Ishikawa (cell line): ENCODE results near the gene TRPC4AP.

Experiments
- CEBPB ChIP-seq: IDR thresholded peaks from 2 replicates; pipeline ENCODE4 v1.6.1; 2012
- CREB1 ChIP-seq: IDR thresholded peaks from 2 replicates; pipeline ENCODE4 v1.6.1; 2012; ENCODE audit warnings: low read depth
- EGR1 ChIP-seq: IDR thresholded peaks from 2 replicates; pipeline ENCODE4 v1.6.1; 2012
- EP300 ChIP-seq: IDR thresholded peaks from 2 replicates; pipeline ENCODE4 v1.6.1; 2012; ENCODE audit warnings: borderline replicate concordance
- FOXM1 ChIP-seq: IDR thresholded peaks from 2 replicates; pipeline ENCODE4 v1.6.1; 2012; ENCODE audit warnings: low read depth, borderline replicate concordance
- NFIC ChIP-seq: IDR thresholded peaks from 2 replicates; pipeline ENCODE4 v1.6.1; 2012
- RAD21 ChIP-seq: IDR thresholded peaks from 2 replicates; pipeline ENCODE4 v1.6.1; 2012; ENCODE audit warnings: low read depth
- TAF1 ChIP-seq: IDR thresholded peaks from 2 replicates; pipeline ENCODE4 v1.6.1; 2012; ENCODE audit warnings: low read depth, mild to moderate bottlenecking
- TCF12 ChIP-seq: IDR thresholded peaks from 2 replicates; pipeline ENCODE4 v1.6.1; 2012; ENCODE audit warnings: low read depth
- TEAD4 ChIP-seq: IDR thresholded peaks from 2 replicates; pipeline ENCODE4 v1.6.1; 2012
- YY1 ChIP-seq: IDR thresholded peaks from 2 replicates; pipeline ENCODE4 v1.6.1; 2012; ENCODE audit warnings: low read depth
- ZBTB7A ChIP-seq: IDR thresholded peaks from 2 replicates; pipeline ENCODE4 v1.6.1; 2012; ENCODE audit warnings: low read depth
- TF ChIP-seq, protein P1 (sequence below): IDR thresholded peaks from 2 replicates; pipeline ENCODE4 v1.6.1; 2012
- TF ChIP-seq, protein P2 (sequence below): IDR thresholded peaks from 2 replicates; pipeline ENCODE4 v1.6.1; 2012; ENCODE audit warnings: low read depth, mild to moderate bottlenecking
- TF ChIP-seq, protein P3 (sequence below): IDR thresholded peaks from 2 replicates; pipeline ENCODE4 v1.6.1; 2012

Gene TRPC4AP

DNA sequence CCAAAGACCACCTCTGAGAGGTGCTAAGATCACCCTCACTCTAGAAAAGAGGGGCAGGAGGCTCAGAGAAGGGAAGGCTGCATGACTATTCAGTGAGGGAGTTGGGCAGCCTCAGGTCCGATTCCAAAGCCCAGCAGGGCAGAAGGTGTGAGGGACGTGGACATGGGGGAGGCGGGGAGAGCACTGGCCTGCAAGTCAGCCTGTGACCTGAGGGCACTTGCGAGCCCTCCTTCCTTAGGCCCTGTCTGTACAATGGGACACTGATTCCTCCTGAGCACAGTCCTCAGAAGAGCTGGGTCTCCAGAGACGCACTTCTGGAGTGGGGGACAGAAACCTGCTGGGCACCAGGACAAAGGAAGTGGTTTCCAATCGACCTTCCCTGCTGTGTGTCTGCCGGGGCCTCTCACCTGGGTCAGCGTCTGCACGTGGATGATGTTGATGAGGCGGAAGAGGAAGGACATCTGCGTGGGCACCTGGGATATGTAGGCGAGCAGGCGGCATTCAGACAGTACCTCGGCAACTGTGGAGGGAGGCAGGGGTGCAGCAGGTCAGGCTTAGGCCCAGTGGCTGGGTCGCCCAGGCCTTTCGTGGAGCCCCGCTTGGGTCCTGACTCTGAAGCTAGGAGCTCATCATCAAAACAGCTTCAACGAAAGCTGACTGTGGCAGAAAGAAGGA is 88.4 kb downstream of the TRPC4AP start:
- TF ChIP-seq, protein P1, sequence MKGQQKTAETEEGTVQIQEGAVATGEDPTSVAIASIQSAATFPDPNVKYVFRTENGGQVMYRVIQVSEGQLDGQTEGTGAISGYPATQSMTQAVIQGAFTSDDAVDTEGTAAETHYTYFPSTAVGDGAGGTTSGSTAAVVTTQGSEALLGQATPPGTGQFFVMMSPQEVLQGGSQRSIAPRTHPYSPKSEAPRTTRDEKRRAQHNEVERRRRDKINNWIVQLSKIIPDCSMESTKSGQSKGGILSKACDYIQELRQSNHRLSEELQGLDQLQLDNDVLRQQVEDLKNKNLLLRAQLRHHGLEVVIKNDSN, result no peak
- TF ChIP-seq TCF12 (no peak), CEBPB (no peak), EGR1 (no peak), ZBTB7A (no peak), RAD21 (no peak), CREB1 (no peak), EP300 (no peak), NFIC (no peak), YY1 (no peak)
- TF ChIP-seq, protein P2, sequence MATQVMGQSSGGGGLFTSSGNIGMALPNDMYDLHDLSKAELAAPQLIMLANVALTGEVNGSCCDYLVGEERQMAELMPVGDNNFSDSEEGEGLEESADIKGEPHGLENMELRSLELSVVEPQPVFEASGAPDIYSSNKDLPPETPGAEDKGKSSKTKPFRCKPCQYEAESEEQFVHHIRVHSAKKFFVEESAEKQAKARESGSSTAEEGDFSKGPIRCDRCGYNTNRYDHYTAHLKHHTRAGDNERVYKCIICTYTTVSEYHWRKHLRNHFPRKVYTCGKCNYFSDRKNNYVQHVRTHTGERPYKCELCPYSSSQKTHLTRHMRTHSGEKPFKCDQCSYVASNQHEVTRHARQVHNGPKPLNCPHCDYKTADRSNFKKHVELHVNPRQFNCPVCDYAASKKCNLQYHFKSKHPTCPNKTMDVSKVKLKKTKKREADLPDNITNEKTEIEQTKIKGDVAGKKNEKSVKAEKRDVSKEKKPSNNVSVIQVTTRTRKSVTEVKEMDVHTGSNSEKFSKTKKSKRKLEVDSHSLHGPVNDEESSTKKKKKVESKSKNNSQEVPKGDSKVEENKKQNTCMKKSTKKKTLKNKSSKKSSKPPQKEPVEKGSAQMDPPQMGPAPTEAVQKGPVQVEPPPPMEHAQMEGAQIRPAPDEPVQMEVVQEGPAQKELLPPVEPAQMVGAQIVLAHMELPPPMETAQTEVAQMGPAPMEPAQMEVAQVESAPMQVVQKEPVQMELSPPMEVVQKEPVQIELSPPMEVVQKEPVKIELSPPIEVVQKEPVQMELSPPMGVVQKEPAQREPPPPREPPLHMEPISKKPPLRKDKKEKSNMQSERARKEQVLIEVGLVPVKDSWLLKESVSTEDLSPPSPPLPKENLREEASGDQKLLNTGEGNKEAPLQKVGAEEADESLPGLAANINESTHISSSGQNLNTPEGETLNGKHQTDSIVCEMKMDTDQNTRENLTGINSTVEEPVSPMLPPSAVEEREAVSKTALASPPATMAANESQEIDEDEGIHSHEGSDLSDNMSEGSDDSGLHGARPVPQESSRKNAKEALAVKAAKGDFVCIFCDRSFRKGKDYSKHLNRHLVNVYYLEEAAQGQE, result no peak

DNA sequence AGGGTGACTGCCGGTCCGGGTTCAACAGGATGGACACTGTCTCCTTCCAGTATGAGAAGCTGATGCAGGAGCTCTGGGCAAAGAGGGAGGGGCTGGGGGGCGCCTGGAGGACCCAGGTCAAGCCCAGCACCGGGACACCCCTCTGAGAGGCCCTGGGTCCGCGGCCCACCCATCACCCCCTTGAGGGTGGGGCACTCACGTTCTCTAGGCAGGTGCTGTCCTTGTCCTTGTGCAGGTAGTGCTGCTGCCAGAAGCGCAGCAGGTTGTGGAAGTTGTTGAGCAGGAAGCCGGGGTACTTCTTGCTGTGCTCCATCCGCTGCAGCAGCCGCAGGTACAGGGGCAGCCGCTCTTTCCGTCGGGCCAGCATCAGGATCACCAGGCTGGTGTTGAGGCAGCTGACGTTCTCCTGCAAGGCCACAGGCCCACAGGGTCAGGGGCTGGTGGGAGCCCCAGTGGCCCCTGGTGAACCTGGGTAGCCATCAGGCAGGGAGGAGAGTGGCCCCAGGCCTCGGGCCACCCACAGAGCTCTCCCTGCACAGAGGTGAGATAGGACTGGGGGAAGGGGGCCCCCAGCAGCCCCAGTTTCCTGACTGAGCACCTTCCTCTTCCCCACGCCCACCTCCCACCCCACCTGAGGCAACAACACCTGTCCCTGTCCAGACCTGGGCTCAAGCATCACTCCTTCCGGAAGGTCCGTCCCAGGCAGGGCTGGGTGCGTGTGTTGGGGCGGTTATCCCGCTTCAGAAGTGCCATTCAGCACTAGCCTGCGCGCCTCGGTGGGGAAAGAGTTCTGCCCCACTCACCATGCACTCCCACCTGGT is 89.2 kb downstream of the TRPC4AP start:
- TF ChIP-seq EGR1, result no peak
- no peak for TF ChIP-seq CREB1
- TF ChIP-seq RAD21, result no peak

DNA sequence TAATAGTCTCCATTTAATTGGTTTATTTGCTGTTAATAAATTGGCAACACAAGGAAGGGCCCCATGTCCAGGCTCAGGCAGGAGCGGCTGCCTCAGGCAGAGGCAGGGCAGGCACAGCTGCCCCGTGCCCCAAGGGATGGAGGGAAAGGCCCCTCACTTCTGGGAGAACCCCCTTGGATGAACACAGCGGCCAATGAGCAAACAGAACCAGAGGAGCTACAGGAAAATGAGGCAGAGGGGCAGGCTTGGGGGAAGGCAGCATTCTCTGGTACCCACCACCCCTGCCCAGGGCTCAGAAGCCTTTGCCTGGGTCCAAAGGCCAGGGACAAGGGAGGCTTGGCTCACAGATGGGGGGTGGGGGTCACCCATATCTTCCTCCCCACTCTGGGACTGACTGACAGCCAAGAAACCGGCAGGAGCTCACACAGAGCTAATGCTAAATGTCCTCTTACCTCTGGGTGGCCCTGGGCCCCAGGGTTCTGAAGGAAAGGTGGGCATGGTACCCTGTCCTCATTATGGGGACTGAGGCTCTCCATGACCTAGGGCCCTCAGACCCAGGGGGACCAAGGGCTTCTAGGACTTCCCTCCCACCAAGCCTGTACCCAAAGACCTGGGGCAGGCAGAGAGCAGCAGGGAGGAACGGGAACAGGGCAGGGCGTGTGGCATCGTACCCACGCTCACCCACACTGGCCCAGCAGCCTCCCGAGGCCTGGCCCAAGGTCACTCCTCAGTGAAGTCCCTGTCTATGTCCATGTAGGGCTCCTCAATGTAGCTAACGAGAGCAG is 90.0 kb downstream of the TRPC4AP start:
- TF ChIP-seq NFIC (no peak), TEAD4 (no peak)

DNA sequence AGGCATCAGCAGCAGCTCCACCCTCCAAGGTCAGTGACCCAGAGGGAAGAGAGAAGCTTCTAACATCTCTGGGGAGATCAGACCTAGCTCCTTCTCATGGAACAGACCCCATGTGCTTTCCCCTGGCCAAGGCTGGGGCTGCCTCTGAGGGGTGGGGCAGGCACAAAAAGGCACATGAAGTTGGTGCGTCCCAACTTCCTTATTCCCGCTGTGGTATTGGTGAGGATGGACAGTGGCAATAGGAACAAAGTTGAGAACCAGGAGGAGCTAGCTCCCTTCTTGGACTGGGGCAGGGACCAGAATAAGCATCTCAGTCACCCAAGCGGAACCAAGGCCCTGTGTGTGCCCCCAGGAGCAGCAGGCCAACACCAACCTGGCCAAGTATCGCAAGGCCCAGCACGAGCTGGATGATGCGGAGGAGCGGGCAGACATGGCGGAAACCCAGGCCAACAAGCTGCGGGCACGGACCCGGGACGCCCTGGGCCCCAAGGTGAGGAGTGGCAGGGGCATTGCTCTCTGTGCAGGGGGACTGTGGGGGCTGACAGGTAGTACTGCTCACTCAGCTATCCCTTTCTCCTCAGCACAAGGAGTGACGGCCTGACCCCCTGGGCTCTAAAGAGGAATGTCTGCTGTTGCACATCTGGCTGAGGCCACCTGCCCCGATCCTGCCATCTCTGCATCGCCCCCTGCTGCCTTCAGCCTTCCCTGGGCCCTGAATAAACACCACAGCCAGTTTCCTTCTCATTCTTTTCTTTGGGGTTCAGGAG is 90.8 kb downstream of the TRPC4AP start:
- TF ChIP-seq RAD21 (peak; percentile 24; the same call in 1 of the 2 replicates), TEAD4 (no peak), CEBPB (no peak), EP300 (no peak), YY1 (no peak)
- TF ChIP-seq, protein P2, result no peak
- TF ChIP-seq, protein P1, result no peak

DNA sequence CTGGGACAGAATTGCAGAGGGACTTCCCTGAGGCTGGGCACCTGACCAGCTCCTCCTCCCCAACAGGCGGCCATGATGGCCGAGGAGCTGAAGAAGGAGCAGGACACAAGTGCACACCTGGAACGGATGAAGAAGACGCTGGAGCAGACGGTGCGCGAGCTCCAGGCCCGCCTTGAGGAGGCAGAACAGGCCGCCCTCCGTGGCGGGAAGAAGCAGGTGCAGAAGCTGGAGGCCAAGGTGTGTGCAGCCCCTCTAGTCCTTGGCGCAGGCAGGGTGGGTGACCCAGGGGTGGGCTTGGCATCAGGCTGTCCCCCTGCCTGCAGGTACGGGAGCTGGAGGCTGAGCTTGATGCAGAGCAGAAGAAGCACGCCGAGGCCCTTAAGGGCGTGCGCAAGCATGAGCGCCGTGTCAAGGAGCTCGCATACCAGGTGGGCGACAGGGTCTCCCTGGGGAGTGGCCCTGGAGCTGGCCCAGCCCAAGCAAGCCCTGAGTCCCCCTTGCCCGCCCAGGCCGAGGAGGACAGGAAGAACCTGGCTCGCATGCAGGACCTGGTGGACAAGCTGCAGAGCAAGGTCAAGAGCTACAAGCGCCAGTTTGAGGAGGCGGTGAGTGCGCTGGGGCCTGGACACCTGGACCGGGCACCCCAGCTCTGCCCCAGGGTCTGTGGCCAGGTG is 91.5 kb downstream of the TRPC4AP start:
- TF ChIP-seq, protein P1, result no peak
- TF ChIP-seq FOXM1 (no peak), RAD21 (no peak), EGR1 (no peak), NFIC (no peak), CREB1 (no peak), TAF1 (no peak), ZBTB7A (no peak), TCF12 (no peak), EP300 (no peak), TEAD4 (no peak), YY1 (no peak), CEBPB (no peak)
- TF ChIP-seq, protein P2, result no peak
- TF ChIP-seq, protein P3, sequence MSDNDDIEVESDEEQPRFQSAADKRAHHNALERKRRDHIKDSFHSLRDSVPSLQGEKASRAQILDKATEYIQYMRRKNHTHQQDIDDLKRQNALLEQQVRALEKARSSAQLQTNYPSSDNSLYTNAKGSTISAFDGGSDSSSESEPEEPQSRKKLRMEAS, result no peak
